K562 (cell line): ENCODE measurements around the gene CLDN5. TPM values are rescaled to one million over a fixed set of nuclear protein-coding genes. Genes with fewer than 3 reads are reported as not detected.

Experiments used
- ATAC-seq: fragments of 200-7000 bp; cut with Tn5 transposase; 3 replicates; pipeline ENCODE4 v1.9.1; 2020; ENCODE audit warnings: moderate library complexity
- Bru-seq: library from RNA; stranded (reverse); fragments of 400-500 nt; gene quantifications from one replicate; lab custom pipeline; 2021; lab: Mats Ljungman, UMichigan
- BruChase-seq, 2 experiments: library from RNA; stranded (reverse); fragments of 400-500 nt; gene quantifications; one replicate each; lab custom pipeline; 2021; lab: Mats Ljungman, UMichigan
- BruUV-seq: library from RNA; stranded (reverse); fragments of 400-500 nt; replicated peaks from 2 replicates; lab custom pipeline; 2021; lab: Mats Ljungman, UMichigan
- CTCF ChIA-PET: fragments of 300-600 bp; formaldehyde crosslinking; extraction: SDS; loops from one replicate; lab custom pipeline; 2021; ENCODE audit warnings: low intra/inter-chr PET ratio; lab: Yijun Ruan, JAX
- POLR2A ChIA-PET: fragments of 300-600, 350-650 bp; sonication (Branson Sonifier 250); formaldehyde crosslinking; extraction: SDS; loops from one replicate; lab custom pipeline; 2021; ENCODE audit warnings: antibody characterized with exemption, inconsistent platforms; lab: Yijun Ruan, JAX
- DNase-seq, 4 experiments: peaks; one replicate each; pipeline versions ENCODE4 v3.0.0 to v3.0.0-alpha.2; 2011 to 2018; ENCODE audit warnings: low spot score in 3 of 4, mixed read lengths in 3 of 4; ENCODE audit errors: extremely low read depth in 1 of 4
- FAIRE-seq: peaks from 2 replicates; lab custom pipeline; 2011; peaks lifted over from hg19 to GRCh38; lab: Jason Lieb, UNC
- H2AFZ ChIP-seq: 2 replicates; pipeline ENCODE4 v1.6.0; 2011; ENCODE audit warnings: low read depth, low read length, control low read depth, inconsistent platforms
- H3K27ac ChIP-seq: fragments of 200-600 bp; 3 replicates; pipeline ENCODE4 v1.8.0; 2011; ENCODE audit warnings: low read depth, mild to moderate bottlenecking, control low read depth, inconsistent platforms, low read length, moderate library complexity, mixed read lengths; ENCODE audit errors: extremely low read depth
- H3K27me3 ChIP-seq, 2 experiments: fragments of 300-600 bp in 1 of 2; 2 replicates in 1 of 2; 3 replicates in 1 of 2; pipeline versions ENCODE4 v1.6.0 to v1.8.0; 2011; ENCODE audit warnings: inconsistent platforms in 2 of 2, low read length in 2 of 2, mild to moderate bottlenecking in 1 of 2, mixed read lengths in 1 of 2, moderate library complexity in 1 of 2; ENCODE audit not compliant: control insufficient read depth in 2 of 2, insufficient read depth in 2 of 2
- H3K36me3 ChIP-seq: fragments of 300-600 bp; 3 replicates; pipeline ENCODE4 v1.8.0; 2011; ENCODE audit warnings: mild to moderate bottlenecking, low read length, inconsistent platforms; ENCODE audit not compliant: control insufficient read depth, insufficient read depth
- H3K4me1 ChIP-seq, 2 experiments: fragments of 200-600 bp in 1 of 2; replicated peaks in 1 of 2; 2 replicates in 1 of 2; 3 replicates in 1 of 2; pipeline versions ENCODE4 v1.5.1 to v1.8.0; 2011; ENCODE audit warnings: inconsistent platforms in 2 of 2, low read length in 2 of 2, mild to moderate bottlenecking in 1 of 2, mixed read lengths in 1 of 2, moderate library complexity in 1 of 2; ENCODE audit not compliant: control insufficient read depth in 2 of 2, insufficient read depth in 2 of 2
- H3K4me2 ChIP-seq: 2 replicates; pipeline ENCODE4 v1.6.1; 2011; ENCODE audit warnings: low read length, control low read depth, inconsistent platforms, mixed read lengths; ENCODE audit not compliant: insufficient read depth
- H3K4me3 ChIP-seq: fragments of 200-600 bp; sonication (generic), shearing (Covaris generic); 2 replicates; pipeline ENCODE4 v1.5.1; 2016; ENCODE audit warnings: control low read depth, inconsistent platforms
- H3K79me2 ChIP-seq: fragments of 200-600 bp; 3 replicates; pipeline ENCODE4 v1.8.0; 2011; ENCODE audit warnings: low read length, inconsistent platforms; ENCODE audit not compliant: control insufficient read depth, insufficient read depth
- H3K9ac ChIP-seq, 2 experiments: 2 replicates each; pipeline versions ENCODE4 v1.6.0 to v1.6.1; 2011; ENCODE audit warnings: low read depth in 2 of 2, low read length in 2 of 2, control low read depth in 1 of 2, inconsistent platforms in 1 of 2, mild to moderate bottlenecking in 1 of 2, mixed read lengths in 1 of 2; ENCODE audit not compliant: insufficient read depth in 1 of 2
- H3K9me1 ChIP-seq: one replicate; pipeline ENCODE4 v1.6.0; 2011; ENCODE audit warnings: inconsistent platforms, mild to moderate bottlenecking, low read length, moderate library complexity; ENCODE audit not compliant: control insufficient read depth, insufficient read depth
- H3K9me3 ChIP-seq: replicated peaks from 2 replicates; pipeline ENCODE4 v1.5.1; 2011; ENCODE audit warnings: low read depth, low read length, inconsistent platforms; ENCODE audit not compliant: control insufficient read depth, insufficient read depth
- H4K20me1 ChIP-seq: replicated peaks from 2 replicates; pipeline ENCODE4 v1.6.1; 2011; ENCODE audit warnings: low read length, inconsistent platforms, mixed read lengths; ENCODE audit not compliant: control insufficient read depth, insufficient read depth
- CHD1 ChIP-seq: fragments of 200-600 bp; sonication (generic); IDR thresholded peaks from one replicate; pipeline ENCODE4 v1.6.1; 2012; ENCODE audit warnings: mild to moderate bottlenecking, moderate library complexity, low read length, inconsistent platforms
- ESRRB ChIP-seq: fragments of 250-450 bp; sonication (Bioruptor Pico); IDR thresholded peaks from 2 replicates; pipeline ENCODE4 v1.5.0; 2020; ENCODE audit warnings: mild to moderate bottlenecking, moderate library complexity, borderline replicate concordance
- FIP1L1 ChIP-seq: fragments of 200-400 bp; formaldehyde crosslinking; IDR thresholded peaks from 2 replicates; pipeline ENCODE4 v1.6.1; 2018; ENCODE audit warnings: mild to moderate bottlenecking, low read depth, low read length; ENCODE audit not compliant: poor library complexity, severe bottlenecking
- FOXM1 ChIP-seq, 2 experiments: fragments of 450-650 bp in 1 of 2; sonication (generic) in 1 of 2; formaldehyde crosslinking in 1 of 2; IDR thresholded peaks; 2 replicates each; pipeline versions ENCODE4 v1.6.1 to v1.9.0; 2017 to 2022; ENCODE audit warnings: low read depth in 2 of 2, mild to moderate bottlenecking in 2 of 2, missing genetic modification reagents in 1 of 2, moderate library complexity in 1 of 2
- HNRNPL ChIP-seq: fragments of 200-400 bp; formaldehyde crosslinking; IDR thresholded peaks from 2 replicates; pipeline ENCODE4 v1.6.1; 2017; ENCODE audit warnings: low read depth, mild to moderate bottlenecking, low read length
- ILF3 ChIP-seq: fragments of 450-650 bp; IDR thresholded peaks from 2 replicates; pipeline ENCODE4 v1.6.1; 2018; ENCODE audit warnings: antibody characterized with exemption, mild to moderate bottlenecking, moderate library complexity, borderline replicate concordance
- NR2F6 ChIP-seq: fragments of 450-650 bp; formaldehyde crosslinking; IDR thresholded peaks from 2 replicates; pipeline ENCODE4 v1.4.0; 2020; ENCODE audit warnings: mild to moderate bottlenecking
- SMARCC2 ChIP-seq: fragments of 450-650 bp; IDR thresholded peaks from 2 replicates; pipeline ENCODE4 v1.6.1; 2017; ENCODE audit warnings: antibody characterized with exemption, moderate library complexity, mild to moderate bottlenecking, low read depth
- YBX1 ChIP-seq: fragments of 450-650 bp; IDR thresholded peaks from 2 replicates; pipeline ENCODE4 v1.7.1; 2016; ENCODE audit warnings: mild to moderate bottlenecking
- ZC3H4 ChIP-seq: sonication (generic); formaldehyde crosslinking; IDR thresholded peaks from 2 replicates; pipeline ENCODE4 v1.9.0; 2021; ENCODE audit warnings: missing genetic modification reagents, borderline replicate concordance
- ZNF764 ChIP-seq: fragments of 250-450 bp; sonication (Bioruptor Pico); IDR thresholded peaks from 2 replicates; pipeline ENCODE4 v1.4.0; 2020; ENCODE audit warnings: low read depth, mild to moderate bottlenecking, moderate library complexity
- WGBS: fragments of 100-300 bp; shearing (Covaris generic); methylation state at CpG from one replicate; pipeline ENCODE4 v1.1.6; 2016; ENCODE audit warnings: low coverage, mixed read lengths; ENCODE audit not compliant: insufficient coverage; ENCODE audit errors: missing lambda C conversion rate; 5-methylcytosine and 5-hydroxymethylcytosine counted together
- in situ Hi-C: fragments of 300-500 bp; cut with MboI; formaldehyde crosslinking; loops from 4 replicates; pipeline ENCODE4 v1.15.0; 2018; ENCODE audit warnings: inconsistent platforms, mixed read lengths
- intact Hi-C: fragments of 100-400 bp; cut with micrococcal nuclease; formaldehyde crosslinking; loops from 2 replicates; pipeline ENCODE4 v1.14.2; 2022
- long read RNA-seq, 3 experiments: library from polyadenylated mRNA in 2 of 3; library from RNA in 1 of 3; unstranded in 2 of 3; stranded (forward) in 1 of 3; transcript quantifications; one replicate each; pipeline ENCODE4 v2.0.0, GENCODE V29; 2019 to 2022
- polyA minus RNA-seq, 3 experiments: library from RNA; depleted of rRNA, polyadenylated mRNA; stranded (reverse); fragments of >200 nt; gene quantifications; 2 replicates each; pipeline ENCODE4 v1.2.3, GENCODE V29; 2011
- polyA plus RNA-seq, 8 experiments: library from polyadenylated mRNA; depleted of rRNA in 4 of 8; stranded (reverse) in 5 of 8; unstranded in 3 of 8; fragments of >200 nt; fragmentation: Nextera tagmentation in 2 of 8; fragmentation: Illumina TruSeq in 1 of 8; extraction: Ambion mirVana in 2 of 8; extraction: Trizol in 1 of 8; gene quantifications; 2 replicates each; pipeline versions ENCODE4 v1.2.1 to v1.2.3, GENCODE V29; 2011 to 2014; ENCODE audit warnings: inconsistent platforms in 1 of 8, missing spikeins in 1 of 8
- total RNA-seq, 7 experiments: library from RNA; depleted of rRNA in 6 of 7; stranded (reverse); fragments of >200 nt in 6 of 7; fragmentation: Illumina TruSeq in 2 of 7; extraction: Trizol in 2 of 7; gene quantifications; 2 replicates each; pipeline versions ENCODE4 v1.2.1 to v1.2.3, GENCODE V29; 2011 to 2021; ENCODE audit warnings: low replicate concordance in 1 of 7
- TF ChIP-seq, protein P1 (sequence below): sonication (generic); formaldehyde crosslinking; IDR thresholded peaks from 2 replicates; pipeline ENCODE4 v1.8.0; 2022; ENCODE audit warnings: missing genetic modification reagents, mild to moderate bottlenecking, borderline replicate concordance
- TF ChIP-seq, protein P2 (sequence below): sonication (generic); formaldehyde crosslinking; IDR thresholded peaks from 2 replicates; pipeline ENCODE4 v1.8.0; 2022; ENCODE audit warnings: missing genetic modification reagents, mild to moderate bottlenecking, moderate library complexity, borderline replicate concordance

CLDN5 gene, protein sequence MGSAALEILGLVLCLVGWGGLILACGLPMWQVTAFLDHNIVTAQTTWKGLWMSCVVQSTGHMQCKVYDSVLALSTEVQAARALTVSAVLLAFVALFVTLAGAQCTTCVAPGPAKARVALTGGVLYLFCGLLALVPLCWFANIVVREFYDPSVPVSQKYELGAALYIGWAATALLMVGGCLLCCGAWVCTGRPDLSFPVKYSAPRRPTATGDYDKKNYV
- not detected in 2 replicates for total RNA-seq (2011; cell fraction: chromatin; rRNA removed; ENCODE audit: low replicate concordance)
- not detected in 2 replicates for total RNA-seq (2011; cell fraction: nucleolus; rRNA removed)
- total RNA-seq (2011; cell fraction: nucleoplasm; rRNA removed), result not detected in 2 replicates
- total RNA-seq (2014; rRNA removed), result not detected in 2 replicates
- total RNA-seq (2014; rRNA removed; fragmentation: Illumina TruSeq; extraction: Trizol), result not detected in 2 replicates
- total RNA-seq (2015; rRNA removed; fragmentation: Illumina TruSeq; extraction: Trizol), result not detected in 2 replicates
- total RNA-seq (2021), result 0.16 and 0.20 TPM in 2 replicates
- not detected in 2 replicates for polyA plus RNA-seq (2011; rRNA removed)
- not detected in 2 replicates for polyA plus RNA-seq (2011; cell fraction: cytosol; rRNA removed)
- not detected in 2 replicates for polyA plus RNA-seq (2011; cell fraction: nucleus; rRNA removed)
- 0.08 and 0.18 TPM in 2 replicates for polyA plus RNA-seq (2012)
- not detected in 2 replicates for polyA plus RNA-seq (2014; fragmentation: Illumina TruSeq; extraction: Trizol)
- not detected for polyA plus RNA-seq (2014; fragmentation: Nextera tagmentation; extraction: Ambion mirVana)
- polyA plus RNA-seq (2014; rRNA removed), result not detected in 2 replicates
- polyA minus RNA-seq (2011; rRNA and poly(A)+ RNA removed), result not detected in 2 replicates
- not detected in 2 replicates for polyA minus RNA-seq (2011; cell fraction: cytosol; rRNA and poly(A)+ RNA removed)
- not detected in 2 replicates for polyA minus RNA-seq (2011; cell fraction: nucleus; rRNA and poly(A)+ RNA removed)
- Bru-seq, nascent RNA, result percentile 4 among the genes with signal in this experiment
- not detected for BruChase-seq, experiment 1, labeled RNA remaining after a 2-hour chase
- not detected for BruChase-seq, experiment 2, labeled RNA remaining after a 6-hour chase
- long read RNA-seq, experiment 1, partial matches to known transcripts, result 0 of 1 reads
- long read RNA-seq, experiment 1, other reads (novel, unspliced or antisense), result 1 of 1 reads
- long read RNA-seq, experiment 2, result 0 reads
- long read RNA-seq, experiment 3, result 0 reads

DNA sequence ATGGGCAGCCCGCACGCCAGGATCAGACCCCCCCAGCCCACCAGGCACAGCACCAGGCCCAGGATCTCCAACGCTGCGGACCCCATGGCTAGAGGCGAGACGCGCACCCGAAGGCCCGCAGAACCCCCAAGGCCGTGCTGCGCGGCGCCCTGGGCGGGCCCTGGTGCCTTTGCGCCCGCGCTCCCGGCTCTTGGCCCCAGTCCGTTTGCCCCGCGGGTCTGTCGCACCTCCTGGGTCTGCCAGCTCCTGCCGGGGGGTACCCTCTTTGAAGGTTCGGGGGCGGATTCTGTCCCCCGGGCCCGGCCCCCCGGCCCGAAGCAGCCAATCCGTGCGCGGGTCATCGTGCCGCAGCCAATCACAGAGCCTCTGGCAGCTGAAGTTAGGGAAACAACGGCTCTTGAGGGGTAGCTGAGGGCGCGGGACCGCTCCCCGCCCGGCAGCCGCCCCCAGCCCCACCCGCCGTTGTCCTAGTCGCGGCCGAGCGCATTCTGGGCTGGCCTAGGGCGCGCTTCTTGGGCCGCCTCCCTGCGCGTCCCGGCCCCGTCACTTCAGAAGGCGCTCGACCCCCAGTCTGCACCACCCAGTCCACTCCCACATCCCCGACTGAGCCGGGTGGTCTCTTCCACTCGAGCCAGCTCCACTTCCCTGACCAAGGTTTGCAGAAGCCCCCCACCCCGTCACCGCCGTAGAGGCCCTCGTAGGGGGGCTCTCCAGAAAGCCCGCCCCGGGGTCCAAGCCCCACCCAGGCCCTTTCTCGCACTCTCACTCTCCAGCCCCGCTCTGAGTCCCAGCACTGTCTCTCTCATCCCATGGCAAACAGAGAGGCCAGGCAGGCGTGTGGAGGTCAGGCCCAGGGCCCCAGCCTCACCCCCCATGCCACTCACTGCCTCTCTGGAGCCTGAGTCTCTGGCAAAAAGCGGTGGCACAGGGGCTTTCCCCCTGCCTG is at the start of gene CLDN5:
CLDN5 (minus strand) TSS at position 241 of the 946 bp plus-strand sequence; CDS start at position 86, 155 bp downstream.
- H3K27me3 ChIP-seq, result peaks cover 26 to 32% of the 10 kb centered on the region in 2 experiments
- BruUV-seq, result no TSS peak
- TF ChIP-seq, protein P1, sequence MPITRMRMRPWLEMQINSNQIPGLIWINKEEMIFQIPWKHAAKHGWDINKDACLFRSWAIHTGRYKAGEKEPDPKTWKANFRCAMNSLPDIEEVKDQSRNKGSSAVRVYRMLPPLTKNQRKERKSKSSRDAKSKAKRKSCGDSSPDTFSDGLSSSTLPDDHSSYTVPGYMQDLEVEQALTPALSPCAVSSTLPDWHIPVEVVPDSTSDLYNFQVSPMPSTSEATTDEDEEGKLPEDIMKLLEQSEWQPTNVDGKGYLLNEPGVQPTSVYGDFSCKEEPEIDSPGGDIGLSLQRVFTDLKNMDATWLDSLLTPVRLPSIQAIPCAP (CRISPR knock-in tag), result no peak
- TF ChIP-seq ZNF764 (CRISPR knock-in tag) (peak; percentile 39; the same call in 1 of the 2 replicates), FOXM1 (IDR thresholded peaks at IDR 0.05; ENCODE audit: low read depth) (no peak), FOXM1 (CRISPR knock-in tag; IDR thresholded peaks at IDR 0.05; ENCODE audit: low read depth) (0 out of 2 replicates have a peak, but pooled peaks have one; percentile 22), NR2F6 (no peak), FIP1L1 (peak; percentile 22), SMARCC2 (no peak), CHD1 (no peak), YBX1 (no peak), ESRRB (CRISPR knock-in tag) (no peak), ILF3 (no peak), HNRNPL (no peak), ZC3H4 (0 out of 2 replicates have a peak, but pooled peaks have one; percentile 44)
- TF ChIP-seq, protein P2, sequence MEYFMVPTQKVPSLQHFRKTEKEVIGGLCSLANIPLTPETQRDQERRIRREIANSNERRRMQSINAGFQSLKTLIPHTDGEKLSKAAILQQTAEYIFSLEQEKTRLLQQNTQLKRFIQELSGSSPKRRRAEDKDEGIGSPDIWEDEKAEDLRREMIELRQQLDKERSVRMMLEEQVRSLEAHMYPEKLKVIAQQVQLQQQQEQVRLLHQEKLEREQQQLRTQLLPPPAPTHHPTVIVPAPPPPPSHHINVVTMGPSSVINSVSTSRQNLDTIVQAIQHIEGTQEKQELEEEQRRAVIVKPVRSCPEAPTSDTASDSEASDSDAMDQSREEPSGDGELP (CRISPR knock-in tag), result no peak; the same call in 1 of the 2 replicates

More for the DNA sequence above, at the start of gene CLDN5:
- no peak within 1 kb of the TSS for H3K4me2 ChIP-seq
- no peak within 1 kb of the TSS for H3K27ac ChIP-seq
- peak in 3 of 4 experiments; percentile 54 to 69 (median 56) for DNase-seq
- no peak within 1 kb of the TSS for H3K4me3 ChIP-seq
- peaks cover 0 to 52% of the 10 kb centered on the region in 2 experiments; a peak in 3 of 5 replicates for H3K4me1 ChIP-seq
- FAIRE-seq, result no peak
- intact Hi-C loops, result no loop called here
- ChIA-PET CTCF (no interaction called here), POLR2A (interaction anchor here (1.3 to 1.6 kb wide), 2 partner anchors 18 to 60 kb away, joined by 3 to 6 read pairs; no protein-coding TSS in a partner anchor)
- peaks cover 33% of the 10 kb centered on the region; the same call in 1 of the 3 replicates for H3K36me3 ChIP-seq
- 87% methylated on average over 69 of the region's 69 CpGs for WGBS
- H4K20me1 ChIP-seq, result peaks cover 22% of the 10 kb centered on the region
- in situ Hi-C loops, result no loop called here
- no peaks in the 10 kb centered on the region for H3K9me3 ChIP-seq
- H3K9ac ChIP-seq, result peak within 1 kb of the TSS in 1 of 2 experiments; percentile 33; a peak in 2 of 4 replicates
- no peak for ATAC-seq
- H3K79me2 ChIP-seq, result no peaks in the 10 kb centered on the region
- no peak within 1 kb of the TSS for H2AFZ ChIP-seq
- no peaks in the 10 kb centered on the region for H3K9me1 ChIP-seq
